ENCODE measurements around the gene KCNG2.

DNA sequence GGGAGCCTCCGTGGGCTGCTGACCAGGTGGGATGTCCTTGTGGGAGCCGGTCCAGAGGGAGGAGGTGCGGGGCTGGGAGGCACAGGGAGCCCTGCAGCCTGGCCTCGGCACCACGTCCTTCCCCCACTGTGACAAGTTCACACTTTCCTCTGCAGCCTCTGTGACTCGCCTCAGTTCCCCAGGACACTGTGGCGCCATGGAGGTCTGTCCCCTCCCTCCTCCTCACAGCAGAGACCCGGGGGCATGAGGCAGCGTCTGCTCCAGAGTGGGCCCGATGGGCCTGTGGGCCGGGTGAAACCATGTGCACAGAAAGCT, 27.3 kb upstream of the KCNG2 start:
- TF ChIP-seq, protein P1, sequence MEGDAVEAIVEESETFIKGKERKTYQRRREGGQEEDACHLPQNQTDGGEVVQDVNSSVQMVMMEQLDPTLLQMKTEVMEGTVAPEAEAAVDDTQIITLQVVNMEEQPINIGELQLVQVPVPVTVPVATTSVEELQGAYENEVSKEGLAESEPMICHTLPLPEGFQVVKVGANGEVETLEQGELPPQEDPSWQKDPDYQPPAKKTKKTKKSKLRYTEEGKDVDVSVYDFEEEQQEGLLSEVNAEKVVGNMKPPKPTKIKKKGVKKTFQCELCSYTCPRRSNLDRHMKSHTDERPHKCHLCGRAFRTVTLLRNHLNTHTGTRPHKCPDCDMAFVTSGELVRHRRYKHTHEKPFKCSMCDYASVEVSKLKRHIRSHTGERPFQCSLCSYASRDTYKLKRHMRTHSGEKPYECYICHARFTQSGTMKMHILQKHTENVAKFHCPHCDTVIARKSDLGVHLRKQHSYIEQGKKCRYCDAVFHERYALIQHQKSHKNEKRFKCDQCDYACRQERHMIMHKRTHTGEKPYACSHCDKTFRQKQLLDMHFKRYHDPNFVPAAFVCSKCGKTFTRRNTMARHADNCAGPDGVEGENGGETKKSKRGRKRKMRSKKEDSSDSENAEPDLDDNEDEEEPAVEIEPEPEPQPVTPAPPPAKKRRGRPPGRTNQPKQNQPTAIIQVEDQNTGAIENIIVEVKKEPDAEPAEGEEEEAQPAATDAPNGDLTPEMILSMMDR (IDR thresholded peaks at IDR 0.05 in 4 of 5, conservative IDR thresholded peaks at IDR 0.05 in 1 of 5), result no peak
- no peak for TF ChIP-seq POLR2A (IDR thresholded peaks at IDR 0.05)
